IMR-90 (cell line): ENCODE results near the gene GOLGA5. TPM values are rescaled to one million over a fixed set of nuclear protein-coding genes. Genes with fewer than 3 reads are reported as not detected.
A peak's percentile ranks its signal among the peaks of the same experiment; 100 is the strongest.

Experiments used
- ATAC-seq: fragments of 200-7000 bp; cut with Tn5 transposase; 2 replicates; pipeline ENCODE4 v1.9.1; 2020; ENCODE audit warnings: low read depth, mild to moderate bottlenecking, moderate library complexity
- BruUV-seq: library from RNA; stranded (reverse); fragments of 400-500 nt; replicated peaks from 2 replicates; lab custom pipeline; 2021; lab: Mats Ljungman, UMichigan
- CTCF ChIA-PET: fragments of 300-600 bp; formaldehyde crosslinking; extraction: SDS; loops from one replicate; lab custom pipeline; 2021; ENCODE audit warnings: antibody characterized with exemption; lab: Yijun Ruan, JAX
- POLR2A ChIA-PET: fragments of 300-600 bp; sonication (Branson Sonifier 250); formaldehyde crosslinking; loops from one replicate; lab custom pipeline; 2022; ENCODE audit warnings: antibody characterized with exemption; ENCODE audit not compliant: unreplicated experiment; lab: Charles Lee
- DNase-seq: peaks from one replicate; pipeline ENCODE4 v3.0.0; 2013
- H2AFZ ChIP-seq: replicated peaks from 2 replicates; pipeline ENCODE3; 2013; ENCODE audit warnings: low read length, mild to moderate bottlenecking; ENCODE audit not compliant: poor library complexity
- H2AK5ac ChIP-seq: 2 replicates; pipeline ENCODE4 v1.6.1; 2013; ENCODE audit warnings: low read depth, low read length, inconsistent platforms
- H2AK9ac ChIP-seq: replicated peaks from 2 replicates; pipeline ENCODE3; 2013; ENCODE audit warnings: mild to moderate bottlenecking, low read depth, low read length, moderate library complexity; ENCODE audit not compliant: poor library complexity
- H2BK120ac ChIP-seq: 2 replicates; pipeline ENCODE4 v1.6.1; 2013; ENCODE audit warnings: low read depth, low read length, inconsistent platforms
- H2BK15ac ChIP-seq: 3 replicates; pipeline ENCODE4 v1.6.1; 2013; ENCODE audit warnings: low read depth, low read length, inconsistent platforms
- H2BK20ac ChIP-seq: 2 replicates; pipeline ENCODE4 v1.6.1; 2013; ENCODE audit warnings: low read depth, mild to moderate bottlenecking, inconsistent platforms, low read length, moderate library complexity
- H2BK5ac ChIP-seq: 2 replicates; pipeline ENCODE4 v1.6.1; 2013; ENCODE audit warnings: mild to moderate bottlenecking, low read depth, low read length, inconsistent platforms; ENCODE audit not compliant: poor library complexity, severe bottlenecking
- H3K14ac ChIP-seq: replicated peaks from 2 replicates; pipeline ENCODE4 v1.6.1; 2013; ENCODE audit warnings: low read depth, low read length, inconsistent platforms
- H3K18ac ChIP-seq: 2 replicates; pipeline ENCODE4 v1.6.1; 2013; ENCODE audit warnings: low read depth, low read length, control low read depth
- H3K23ac ChIP-seq: 2 replicates; pipeline ENCODE4 v1.6.1; 2013; ENCODE audit warnings: low read depth, low read length, inconsistent platforms
- H3K27ac ChIP-seq: 2 replicates; pipeline ENCODE4 v1.5.1; 2013; ENCODE audit warnings: mild to moderate bottlenecking, control low read depth, low read length; ENCODE audit not compliant: insufficient read depth
- H3K27me3 ChIP-seq: 2 replicates; pipeline ENCODE4 v1.6.1; 2013; ENCODE audit warnings: low read length; ENCODE audit not compliant: control insufficient read depth, insufficient read depth
- H3K36me3 ChIP-seq: 2 replicates; pipeline ENCODE4 v1.6.1; 2013; ENCODE audit warnings: low read length, mixed read lengths; ENCODE audit not compliant: control insufficient read depth, insufficient read depth
- H3K4ac ChIP-seq: 2 replicates; pipeline ENCODE4 v1.6.1; 2013; ENCODE audit warnings: low read depth, low read length, inconsistent platforms
- H3K4me1 ChIP-seq: 2 replicates; pipeline ENCODE4 v1.6.1; 2013; ENCODE audit warnings: low read length, mixed read lengths; ENCODE audit not compliant: control insufficient read depth, insufficient read depth
- H3K4me2 ChIP-seq: 2 replicates; pipeline ENCODE4 v1.6.1; 2013; ENCODE audit warnings: low read depth, mild to moderate bottlenecking, control low read depth, low read length, moderate library complexity
- H3K4me3 ChIP-seq: 2 replicates; pipeline ENCODE4 v1.5.1; 2013; ENCODE audit warnings: low read depth, mild to moderate bottlenecking, control low read depth, low read length, moderate library complexity; ENCODE audit not compliant: insufficient read depth
- H3K56ac ChIP-seq: 2 replicates; pipeline ENCODE4 v1.6.1; 2013; ENCODE audit warnings: low read length, inconsistent platforms; ENCODE audit not compliant: insufficient read depth; ENCODE audit errors: extremely low read depth
- H3K79me1 ChIP-seq, 2 experiments: 2 replicates each; pipeline ENCODE4 v1.6.1; 2013; ENCODE audit warnings: low read length in 2 of 2, inconsistent platforms in 1 of 2, low read depth in 1 of 2
- H3K9ac ChIP-seq: 2 replicates; pipeline ENCODE4 v1.6.1; 2013; ENCODE audit warnings: low read depth, low read length, control low read depth
- H3K9me1 ChIP-seq: 2 replicates; pipeline ENCODE4 v1.6.1; 2013; ENCODE audit warnings: low read length, inconsistent platforms; ENCODE audit not compliant: insufficient read depth
- H3K9me3 ChIP-seq: 2 replicates; pipeline ENCODE4 v1.6.1; 2013; ENCODE audit warnings: low read length; ENCODE audit not compliant: control insufficient read depth, insufficient read depth
- H4K20me1 ChIP-seq: 2 replicates; pipeline ENCODE4 v1.6.1; 2013; ENCODE audit warnings: low read length, inconsistent platforms; ENCODE audit not compliant: insufficient read depth
- H4K5ac ChIP-seq: 2 replicates; pipeline ENCODE4 v1.6.1; 2013; ENCODE audit warnings: mild to moderate bottlenecking, low read depth, low read length, control low read depth
- H4K8ac ChIP-seq, 2 experiments: 2 replicates each; pipeline ENCODE4 v1.6.1; 2013; ENCODE audit warnings: low read depth in 2 of 2, low read length in 2 of 2, control low read depth in 1 of 2, inconsistent platforms in 1 of 2
- H4K91ac ChIP-seq: 2 replicates; pipeline ENCODE4 v1.6.1; 2013; ENCODE audit warnings: low read depth, low read length, inconsistent platforms; ENCODE audit not compliant: insufficient read depth
- BHLHE40 ChIP-seq: fragments of 150-350 bp; IDR thresholded peaks from 2 replicates; pipeline ENCODE4 v1.6.1; 2016; ENCODE audit warnings: mild to moderate bottlenecking, low read depth, low read length
- ELK1 ChIP-seq: fragments of 150-350 bp; IDR thresholded peaks from 2 replicates; pipeline ENCODE4 v1.6.1; 2016; ENCODE audit warnings: low read depth, mild to moderate bottlenecking, low read length, moderate library complexity, borderline replicate concordance
- FOS ChIP-seq: fragments of 150-350 bp; IDR thresholded peaks from 2 replicates; pipeline ENCODE4 v1.6.1; 2016; ENCODE audit warnings: low read depth, low read length
- RAD21 ChIP-seq: IDR thresholded peaks from 2 replicates; pipeline ENCODE4 v1.6.1; 2012; ENCODE audit warnings: low read length, improper control_type of control experiment
- RCOR1 ChIP-seq: IDR thresholded peaks from 2 replicates; pipeline ENCODE4 v1.6.1; 2012; ENCODE audit warnings: mild to moderate bottlenecking, low read length, improper control_type of control experiment; ENCODE audit not compliant: insufficient replicate concordance
- RFX5 ChIP-seq: IDR thresholded peaks from 2 replicates; pipeline ENCODE4 v1.8.0; 2012; ENCODE audit warnings: low read depth, mild to moderate bottlenecking, low read length, moderate library complexity
- SMC3 ChIP-seq: fragments of 150-350 bp; IDR thresholded peaks from 2 replicates; pipeline ENCODE4 v1.6.1; 2016; ENCODE audit warnings: low read depth, mild to moderate bottlenecking, antibody characterized with exemption, low read length, moderate library complexity
- USF2 ChIP-seq: fragments of 150-350 bp; IDR thresholded peaks from 2 replicates; pipeline ENCODE4 v1.6.1; 2017; ENCODE audit warnings: mild to moderate bottlenecking, antibody characterized with exemption, low read length, low read depth
- WGBS, 2 experiments: methylation state at CpG; one replicate each; pipeline versions ENCODE4 v1.1.5 to v1.1.7; 2013; ENCODE audit warnings: missing lambda C conversion rate in 2 of 2; ENCODE audit not compliant: insufficient read length in 1 of 2; ENCODE audit errors: extremely low coverage in 2 of 2; 5-methylcytosine and 5-hydroxymethylcytosine counted together
- dilution Hi-C: fragments of 300-500 bp; cut with HindIII; formaldehyde crosslinking; loops from one replicate; pipeline ENCODE4 v1.14.3; 2018; ENCODE audit warnings: low sequenced_read_pairs; ENCODE audit not compliant: unreplicated experiment
- in situ Hi-C: fragments of 300-500 bp; cut with MboI; formaldehyde crosslinking; loops from 3 replicates; pipeline ENCODE4 v1.14.3; 2019; ENCODE audit warnings: low sequenced_read_pairs, inconsistent platforms, mixed read lengths
- intact Hi-C: fragments of 100-400 bp; cut with micrococcal nuclease; formaldehyde crosslinking; loops from 2 replicates; pipeline ENCODE4 v1.10.0; 2022
- polyA plus RNA-seq, 3 experiments: library from polyadenylated mRNA; depleted of rRNA; stranded (reverse); fragments of >200 nt; gene quantifications; 2 replicates each; pipeline ENCODE4 v1.2.3, GENCODE V29; 2012; ENCODE audit warnings: low replicate concordance in 1 of 3
- total RNA-seq: library from RNA; depleted of rRNA; stranded (reverse); fragments of >200 nt; gene quantifications from 2 replicates; pipeline ENCODE4 v1.2.3, GENCODE V29; 2012

The GOLGA5 gene
- total and polyA plus RNA-seq, 2 of the 4 experiments (the other 2 are of a cell fraction) = 35.0 to 59.5 TPM

- Histone ChIP-seq H2AFZ (no peak overlapping the region), H2AK9ac (no peak overlapping the region), H2BK120ac (no peak overlapping the region), H3K18ac (no peak overlapping the region), H3K27ac (no peak overlapping the region), H4K8ac (no peak overlapping the region), H3K9ac (no peak overlapping the region), H4K5ac (no peak overlapping the region), H3K56ac (no peak overlapping the region), H3K79me1 (no peaks in the 10 kb centered on the region), H4K91ac (no peak overlapping the region), H2BK15ac (no peak overlapping the region), H3K36me3 (no peaks in the 10 kb centered on the region), H3K4me2 (no peak overlapping the region), H3K14ac (no peak overlapping the region), H3K23ac (peak overlapping the region; percentile 12; the same call in 1 of the 2 replicates), H2BK20ac (no peak overlapping the region), H3K9me3 (no peaks in the 10 kb centered on the region), H2BK5ac (no peak overlapping the region), H3K4me3 (no peak overlapping the region), H2AK5ac (no peak overlapping the region), H3K9me1 (no peaks in the 10 kb centered on the region), H4K20me1 (no peaks in the 10 kb centered on the region; the same call in 1 of the 2 replicates), H3K4ac (no peak overlapping the region), H3K27me3 (peaks cover 20% of the 10 kb centered on the region), H3K4me1 (no peaks in the 10 kb centered on the region)
- intact Hi-C loops = no loop called here
- in situ Hi-C loops = no loop called here
- no TSS peak for BruUV-seq
- dilution Hi-C loops = no loop called here
- TF ChIP-seq ELK1 (no peak), USF2 (no peak), FOS (no peak), BHLHE40 (no peak), SMC3 (no peak), RCOR1 (no peak), RFX5 (no peak), RAD21 (no peak)
- CTCF ChIA-PET = no interaction called here
- DNase-seq = no peak
- WGBS, 2 experiments = 0% methylated on average over 7 of the region's 13 CpGs; no CpG with 5 or more reads in 1 of the 2 experiments
- POLR2A ChIA-PET = no interaction called here
- no peak for ATAC-seq
Observed at GRCh38 chr14:92874962-92875661, 81.0 kb downstream of the GOLGA5 start.
